HepG2 (cell line): ENCODE measurements around the gene GCN1. TPM values are rescaled to one million over a fixed set of nuclear protein-coding genes. Genes with fewer than 3 reads are reported as not detected.

Experiments
- ATM ChIP-seq: fragments of 450-650 bp; IDR thresholded peaks from 2 replicates; pipeline ENCODE4 v1.7.1; 2017; ENCODE audit warnings: mild to moderate bottlenecking, borderline replicate concordance
- CBX2 ChIP-seq, 2 experiments: fragments of 200-600 bp in 1 of 2; sonication (generic); formaldehyde crosslinking in 1 of 2; IDR thresholded peaks; 2 replicates each; pipeline versions ENCODE4 v1.7.0 to v1.8.1; 2018 to 2022; ENCODE audit warnings: low read depth in 2 of 2, low read length in 1 of 2, mild to moderate bottlenecking in 1 of 2, missing genetic modification reagents in 1 of 2
- IKZF4 ChIP-seq: sonication (generic); formaldehyde crosslinking; IDR thresholded peaks from 2 replicates; pipeline ENCODE4 v1.5.1; 2020; ENCODE audit warnings: borderline replicate concordance, mild to moderate bottlenecking, low read depth, missing genetic modification reagents; ENCODE audit errors: not compliant biosample characterization
- KAT8 ChIP-seq: IDR thresholded peaks from 2 replicates; pipeline ENCODE4 v1.6.1; 2016; ENCODE audit warnings: missing genetic modification reagents, missing compliant biosample characterization
- NBN ChIP-seq: fragments of 450-650 bp; conservative IDR thresholded peaks from 2 replicates; pipeline ENCODE4 v1.6.1; 2017
- RARA ChIP-seq: IDR thresholded peaks from 2 replicates; pipeline ENCODE4 v1.6.1; 2016; ENCODE audit warnings: missing genetic modification reagents, missing compliant biosample characterization
- RBFOX2 ChIP-seq: fragments of 200-400 bp; formaldehyde crosslinking; IDR thresholded peaks from 2 replicates; pipeline ENCODE4 v1.6.1; 2017; ENCODE audit warnings: low read depth, mild to moderate bottlenecking, low read length
- RBM22 ChIP-seq: fragments of 200-400 bp; formaldehyde crosslinking; optimal IDR thresholded peaks from 2 replicates; pipeline ENCODE3; 2017; ENCODE audit warnings: mild to moderate bottlenecking, low read length, moderate library complexity
- SP140L ChIP-seq: sonication (generic); formaldehyde crosslinking; IDR thresholded peaks from 2 replicates; pipeline ENCODE4 v1.4.0; 2020; ENCODE audit warnings: missing genetic modification reagents, borderline replicate concordance
- SUZ12 ChIP-seq: fragments of 150-350 bp; IDR thresholded peaks from 2 replicates; pipeline ENCODE4 v1.6.1; 2014; ENCODE audit warnings: low read depth, low read length
- YY1 ChIP-seq: IDR thresholded peaks from 2 replicates; pipeline ENCODE4 v1.6.1; 2011; ENCODE audit warnings: low read length, low read depth, moderate library complexity, mild to moderate bottlenecking; ENCODE audit not compliant: insufficient read depth, insufficient replicate concordance
- ZBTB7A ChIP-seq: sonication (generic); formaldehyde crosslinking; IDR thresholded peaks from 2 replicates; pipeline ENCODE4 v1.8.0; 2022; ENCODE audit warnings: mild to moderate bottlenecking, missing genetic modification reagents
- ZNF160 ChIP-seq: sonication (generic); formaldehyde crosslinking; IDR thresholded peaks from 2 replicates; pipeline ENCODE4 v1.8.0; 2022; ENCODE audit warnings: mild to moderate bottlenecking, inconsistent platforms, missing genetic modification reagents
- ZNF17 ChIP-seq: sonication (generic); formaldehyde crosslinking; IDR thresholded peaks from 2 replicates; pipeline ENCODE4 v1.5.0; 2020; ENCODE audit warnings: mild to moderate bottlenecking, missing genetic modification reagents
- ZNF20 ChIP-seq: sonication (generic); formaldehyde crosslinking; IDR thresholded peaks from 2 replicates; pipeline ENCODE4 v1.4.0; 2020; ENCODE audit warnings: mild to moderate bottlenecking, moderate library complexity, missing genetic modification reagents
- ZNF441 ChIP-seq: sonication (generic); formaldehyde crosslinking; IDR thresholded peaks from 2 replicates; pipeline ENCODE4 v1.7.0; 2021; ENCODE audit warnings: missing genetic modification reagents, borderline replicate concordance
- ZNF564 ChIP-seq: sonication (generic); formaldehyde crosslinking; IDR thresholded peaks from 2 replicates; pipeline ENCODE4 v1.8.1; 2023; ENCODE audit warnings: mild to moderate bottlenecking, missing genetic modification reagents
- ZSCAN30 ChIP-seq: sonication (generic); formaldehyde crosslinking; IDR thresholded peaks from 2 replicates; pipeline ENCODE4 v1.5.0; 2020; ENCODE audit warnings: mild to moderate bottlenecking, missing genetic modification reagents
- polyA plus RNA-seq, 8 experiments: library from polyadenylated mRNA; depleted of rRNA in 3 of 8; stranded (reverse) in 7 of 8; unstranded in 1 of 8; fragments of >200 nt; fragmentation: Illumina TruSeq in 4 of 8; extraction: Trizol in 4 of 8; gene quantifications; 2 replicates each; pipeline versions ENCODE4 v1.2.1 to v1.2.3, GENCODE V29; 2011 to 2016; ENCODE audit warnings: low read depth in 4 of 8, missing spikeins in 1 of 8, mixed read lengths in 1 of 8; ENCODE audit not compliant: insufficient read depth in 1 of 8
- total RNA-seq, 5 experiments: library from RNA; depleted of rRNA; stranded (reverse); fragments of >200 nt; fragmentation: Illumina TruSeq; extraction: Trizol; gene quantifications; 2 replicates each; pipeline ENCODE4 v1.2.3, GENCODE V29; 2016; ENCODE audit warnings: low read depth in 1 of 5
- TF ChIP-seq, protein P1 (sequence below): sonication (generic); formaldehyde crosslinking; IDR thresholded peaks from 2 replicates; pipeline ENCODE4 v1.9.0; 2021; ENCODE audit warnings: missing genetic modification reagents, borderline replicate concordance
- TF ChIP-seq, protein P2 (sequence below): sonication (generic); formaldehyde crosslinking; IDR thresholded peaks from 2 replicates; pipeline ENCODE4 v1.4.0; 2020; ENCODE audit warnings: missing genetic modification reagents
- TF ChIP-seq, protein P3 (sequence below): sonication (generic); formaldehyde crosslinking; IDR thresholded peaks from 2 replicates; pipeline ENCODE4 v1.4.0; 2020; ENCODE audit warnings: mild to moderate bottlenecking, missing genetic modification reagents
- TF ChIP-seq, protein P4 (sequence below): sonication (generic); formaldehyde crosslinking; IDR thresholded peaks from 2 replicates; pipeline ENCODE4 v1.8.1; 2023; ENCODE audit warnings: mild to moderate bottlenecking, missing genetic modification reagents, borderline replicate concordance
- TF ChIP-seq, protein P5 (sequence below): sonication (generic); formaldehyde crosslinking; IDR thresholded peaks from 2 replicates; pipeline ENCODE4 v1.5.0; 2020; ENCODE audit warnings: missing genetic modification reagents, mild to moderate bottlenecking, borderline replicate concordance

Gene GCN1
- total and polyA plus RNA-seq, 2 of the 13 experiments (the other 11 are each of a cell fraction or from before 2014, with no cell fraction given), result 58.2 to 83.0 TPM

DNA sequence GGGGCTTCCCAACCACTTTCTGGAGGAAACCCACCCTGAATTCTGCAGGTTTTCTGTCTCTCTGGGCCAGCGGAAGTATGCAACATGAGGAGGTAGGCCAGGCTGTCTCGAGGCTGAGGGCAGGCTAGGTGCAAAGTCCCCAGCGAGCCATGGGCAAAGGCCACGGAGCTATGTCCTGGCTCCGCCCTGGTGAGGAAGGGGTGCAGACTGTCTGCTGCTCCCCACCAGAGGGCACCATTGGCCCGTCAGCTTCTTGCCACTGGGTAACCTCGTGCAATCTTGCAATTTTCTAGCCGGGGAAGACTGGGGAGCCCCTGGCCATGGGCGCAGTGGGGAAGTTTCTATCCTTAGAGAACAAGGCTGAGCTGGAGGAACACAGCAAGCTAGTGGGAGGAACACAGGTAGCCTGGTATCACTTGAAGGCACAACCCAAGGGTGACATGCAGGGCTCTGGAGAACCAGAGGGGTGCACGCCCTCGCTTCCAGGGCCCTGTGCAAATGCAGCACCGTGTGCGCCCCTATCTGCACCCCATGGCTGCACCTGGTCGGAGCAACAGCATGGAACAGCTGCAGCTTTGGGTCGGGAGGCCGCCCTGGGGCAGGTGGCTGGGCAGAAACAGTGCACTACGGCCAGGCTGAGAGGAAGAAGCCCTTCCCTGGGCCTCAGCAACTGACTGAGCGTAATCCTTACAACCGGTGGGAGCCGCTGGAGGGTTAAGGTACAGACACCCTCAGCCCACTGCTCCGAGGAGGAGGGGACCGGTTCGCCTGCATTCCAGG lies 34.0 kb upstream of the GCN1 start (continued):
- TF ChIP-seq, protein P1, sequence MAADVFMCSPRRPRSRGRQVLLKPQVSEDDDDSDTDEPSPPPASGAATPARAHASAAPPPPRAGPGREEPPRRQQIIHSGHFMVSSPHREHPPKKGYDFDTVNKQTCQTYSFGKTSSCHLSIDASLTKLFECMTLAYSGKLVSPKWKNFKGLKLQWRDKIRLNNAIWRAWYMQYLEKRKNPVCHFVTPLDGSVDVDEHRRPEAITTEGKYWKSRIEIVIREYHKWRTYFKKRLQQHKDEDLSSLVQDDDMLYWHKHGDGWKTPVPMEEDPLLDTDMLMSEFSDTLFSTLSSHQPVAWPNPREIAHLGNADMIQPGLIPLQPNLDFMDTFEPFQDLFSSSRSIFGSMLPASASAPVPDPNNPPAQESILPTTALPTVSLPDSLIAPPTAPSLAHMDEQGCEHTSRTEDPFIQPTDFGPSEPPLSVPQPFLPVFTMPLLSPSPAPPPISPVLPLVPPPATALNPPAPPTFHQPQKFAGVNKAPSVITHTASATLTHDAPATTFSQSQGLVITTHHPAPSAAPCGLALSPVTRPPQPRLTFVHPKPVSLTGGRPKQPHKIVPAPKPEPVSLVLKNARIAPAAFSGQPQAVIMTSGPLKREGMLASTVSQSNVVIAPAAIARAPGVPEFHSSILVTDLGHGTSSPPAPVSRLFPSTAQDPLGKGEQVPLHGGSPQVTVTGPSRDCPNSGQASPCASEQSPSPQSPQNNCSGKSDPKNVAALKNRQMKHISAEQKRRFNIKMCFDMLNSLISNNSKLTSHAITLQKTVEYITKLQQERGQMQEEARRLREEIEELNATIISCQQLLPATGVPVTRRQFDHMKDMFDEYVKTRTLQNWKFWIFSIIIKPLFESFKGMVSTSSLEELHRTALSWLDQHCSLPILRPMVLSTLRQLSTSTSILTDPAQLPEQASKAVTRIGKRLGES (CRISPR knock-in tag), result no peak
- TF ChIP-seq ZNF17 (no peak), RBM22 (no peak), ZBTB7A (CRISPR knock-in tag) (peak; percentile 92), NBN (no peak), ATM (no peak), SUZ12 (no peak), KAT8 (CRISPR knock-in tag) (peak; percentile 68; the same call in 1 of the 2 replicates), ZNF564 (CRISPR knock-in tag) (no peak; the same call in 1 of the 2 replicates), RBFOX2 (peak; percentile 17; the same call in 1 of the 2 replicates), RARA (CRISPR knock-in tag) (peak; percentile 74), ZSCAN30 (no peak), ZNF441 (CRISPR knock-in tag) (no peak), ZNF160 (CRISPR knock-in tag) (no peak; the same call in none of the 2 replicates), YY1 (peak; percentile 54), ZNF20 (CRISPR knock-in tag) (no peak), SP140L (CRISPR knock-in tag) (no peak), CBX2 (IDR thresholded peaks at IDR 0.05; ENCODE audit: low read depth, low read length) (no peak), CBX2 (CRISPR knock-in tag; IDR thresholded peaks at IDR 0.05; ENCODE audit: low read depth) (peak; percentile 17; the same call in 1 of the 2 replicates), IKZF4 (CRISPR knock-in tag) (peak; percentile 64)
- TF ChIP-seq, protein P2, sequence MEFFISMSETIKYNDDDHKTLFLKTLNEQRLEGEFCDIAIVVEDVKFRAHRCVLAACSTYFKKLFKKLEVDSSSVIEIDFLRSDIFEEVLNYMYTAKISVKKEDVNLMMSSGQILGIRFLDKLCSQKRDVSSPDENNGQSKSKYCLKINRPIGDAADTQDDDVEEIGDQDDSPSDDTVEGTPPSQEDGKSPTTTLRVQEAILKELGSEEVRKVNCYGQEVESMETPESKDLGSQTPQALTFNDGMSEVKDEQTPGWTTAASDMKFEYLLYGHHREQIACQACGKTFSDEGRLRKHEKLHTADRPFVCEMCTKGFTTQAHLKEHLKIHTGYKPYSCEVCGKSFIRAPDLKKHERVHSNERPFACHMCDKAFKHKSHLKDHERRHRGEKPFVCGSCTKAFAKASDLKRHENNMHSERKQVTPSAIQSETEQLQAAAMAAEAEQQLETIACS (CRISPR knock-in tag), result peak; percentile 78
- TF ChIP-seq, protein P3, sequence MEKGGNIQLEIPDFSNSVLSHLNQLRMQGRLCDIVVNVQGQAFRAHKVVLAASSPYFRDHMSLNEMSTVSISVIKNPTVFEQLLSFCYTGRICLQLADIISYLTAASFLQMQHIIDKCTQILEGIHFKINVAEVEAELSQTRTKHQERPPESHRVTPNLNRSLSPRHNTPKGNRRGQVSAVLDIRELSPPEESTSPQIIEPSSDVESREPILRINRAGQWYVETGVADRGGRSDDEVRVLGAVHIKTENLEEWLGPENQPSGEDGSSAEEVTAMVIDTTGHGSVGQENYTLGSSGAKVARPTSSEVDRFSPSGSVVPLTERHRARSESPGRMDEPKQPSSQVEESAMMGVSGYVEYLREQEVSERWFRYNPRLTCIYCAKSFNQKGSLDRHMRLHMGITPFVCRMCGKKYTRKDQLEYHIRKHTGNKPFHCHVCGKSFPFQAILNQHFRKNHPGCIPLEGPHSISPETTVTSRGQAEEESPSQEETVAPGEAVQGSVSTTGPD (CRISPR knock-in tag), result no peak
- TF ChIP-seq, protein P4, sequence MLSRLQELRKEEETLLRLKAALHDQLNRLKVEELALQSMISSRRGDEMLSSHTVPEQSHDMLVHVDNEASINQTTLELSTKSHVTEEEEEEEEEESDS (CRISPR knock-in tag), result peak; percentile 82; the same call in 1 of the 2 replicates
- TF ChIP-seq, protein P5, sequence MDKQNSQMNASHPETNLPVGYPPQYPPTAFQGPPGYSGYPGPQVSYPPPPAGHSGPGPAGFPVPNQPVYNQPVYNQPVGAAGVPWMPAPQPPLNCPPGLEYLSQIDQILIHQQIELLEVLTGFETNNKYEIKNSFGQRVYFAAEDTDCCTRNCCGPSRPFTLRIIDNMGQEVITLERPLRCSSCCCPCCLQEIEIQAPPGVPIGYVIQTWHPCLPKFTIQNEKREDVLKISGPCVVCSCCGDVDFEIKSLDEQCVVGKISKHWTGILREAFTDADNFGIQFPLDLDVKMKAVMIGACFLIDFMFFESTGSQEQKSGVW (CRISPR knock-in tag), result no peak
